Iris pigment epithelial cell (primary cell): ENCODE data around the gene MRAP2.
A peak's percentile ranks its signal among the peaks of the same experiment; 100 is the strongest.
"Not testable (repeated sequence)": the region's sequence is repeated elsewhere in the genome, so short reads cannot be mapped to it uniquely, and the experiment has no call there.

Experiments used
- DNase-seq: peaks from one replicate; pipeline ENCODE4 v3.0.0-alpha.2; 2011; ENCODE audit warnings: low read depth

Gene MRAP2

GRCh38 chr6:84074988-84075781 lies 41.6 kb downstream of the MRAP2 start:
- peak; percentile 31 for DNase-seq

GRCh38 chr6:84077645-84078044 lies 44.1 kb downstream of the MRAP2 start:
- DNase-seq: no peak

DNA sequence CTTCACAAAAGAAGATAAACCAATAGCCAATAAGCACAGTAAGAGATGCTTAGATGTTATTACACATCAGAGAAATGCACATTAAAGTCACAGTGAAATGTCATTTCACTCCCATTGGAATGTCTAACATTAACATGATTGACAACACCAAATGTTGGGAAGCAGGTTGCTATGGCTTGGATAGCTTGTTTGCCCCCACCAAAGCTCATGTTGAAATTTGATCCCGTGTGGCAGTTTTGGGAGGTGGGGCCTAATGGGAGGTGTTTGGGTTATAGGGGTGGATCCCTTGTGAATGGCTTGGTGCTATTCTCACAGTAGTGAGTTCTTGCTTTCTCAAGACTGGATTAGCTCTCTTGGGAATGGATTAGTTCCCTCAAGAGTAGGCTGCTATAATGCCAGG lies 44.8 kb downstream of the MRAP2 start:
- DNase-seq: no peak

DNA sequence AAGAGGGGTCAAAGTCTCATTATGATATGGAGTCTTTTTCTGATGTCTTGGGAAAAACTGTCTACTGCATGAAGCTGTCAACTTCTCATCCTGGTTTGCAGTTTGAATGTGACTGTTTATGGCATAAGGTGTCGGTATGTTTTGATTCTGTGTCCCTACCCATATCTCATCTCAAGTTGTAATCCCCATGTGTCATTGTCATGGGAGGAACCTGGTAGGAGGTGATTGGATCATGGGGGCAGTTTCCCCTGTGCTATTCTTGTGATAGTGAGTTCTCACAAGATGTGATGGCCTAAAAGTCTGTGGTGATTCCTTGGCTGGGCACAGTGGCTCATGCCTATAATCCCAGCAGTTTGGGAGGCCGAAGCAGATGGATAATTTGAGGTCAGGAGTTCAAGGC lies 47.6 kb downstream of the MRAP2 start:
- no peak for DNase-seq

DNA sequence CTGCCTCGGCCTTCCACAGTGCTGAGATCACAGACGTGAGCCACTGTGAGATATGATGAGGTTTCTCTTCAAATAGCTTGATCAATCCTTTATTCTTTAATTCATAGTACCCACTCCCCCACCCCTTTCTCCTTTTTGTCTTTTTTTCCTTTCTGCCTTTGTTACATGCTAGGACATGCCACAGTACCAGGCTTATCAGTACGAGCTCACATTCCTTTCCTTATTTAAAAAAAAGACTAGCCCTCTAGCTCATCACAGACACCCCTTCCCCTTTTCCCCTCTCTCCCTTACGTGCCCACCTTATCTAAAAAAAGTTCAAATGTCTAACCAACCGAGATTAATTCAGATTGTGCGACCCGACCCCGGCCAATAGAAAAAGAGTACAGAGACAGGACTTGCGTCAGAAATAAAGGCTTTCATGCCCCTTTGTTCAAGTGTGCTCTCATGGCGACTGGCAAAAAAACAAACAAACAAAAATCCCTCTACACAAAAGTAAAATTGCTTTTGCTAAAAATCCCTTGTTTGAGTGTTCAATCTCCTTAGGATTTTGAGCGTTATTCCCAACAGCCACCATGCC lies 49.2 kb downstream of the MRAP2 start:
- DNase-seq: no peak

- not testable (repeated sequence) for DNase-seq
Observed at GRCh38 chr6:84084705-84085104, 51.1 kb downstream of the MRAP2 start.

GRCh38 chr6:84086056-84086455 lies 52.5 kb downstream of the MRAP2 start:
- no peak for DNase-seq

- DNase-seq: no peak
Observed at GRCh38 chr6:84086545-84087429, 53.2 kb downstream of the MRAP2 start.

DNA sequence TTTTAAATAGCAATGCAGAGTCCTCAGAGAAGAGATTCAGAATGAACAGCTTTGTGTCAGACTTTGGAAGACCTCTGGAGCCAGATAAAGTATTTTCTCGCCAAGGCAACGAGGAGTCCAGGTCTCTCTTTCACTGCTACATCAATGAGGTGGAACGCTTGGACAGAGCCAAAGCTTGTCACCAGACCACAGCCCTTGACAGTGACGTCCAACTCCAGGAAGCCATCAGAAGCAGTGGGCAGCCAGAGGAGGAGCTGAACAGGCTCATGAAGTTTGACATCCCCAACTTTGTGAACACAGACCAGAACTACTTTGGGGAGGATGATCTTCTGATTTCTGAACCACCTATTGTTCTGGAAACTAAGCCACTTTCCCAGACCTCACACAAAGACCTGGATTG lies 55.5 kb downstream of the MRAP2 start:
- no peak for DNase-seq

DNA sequence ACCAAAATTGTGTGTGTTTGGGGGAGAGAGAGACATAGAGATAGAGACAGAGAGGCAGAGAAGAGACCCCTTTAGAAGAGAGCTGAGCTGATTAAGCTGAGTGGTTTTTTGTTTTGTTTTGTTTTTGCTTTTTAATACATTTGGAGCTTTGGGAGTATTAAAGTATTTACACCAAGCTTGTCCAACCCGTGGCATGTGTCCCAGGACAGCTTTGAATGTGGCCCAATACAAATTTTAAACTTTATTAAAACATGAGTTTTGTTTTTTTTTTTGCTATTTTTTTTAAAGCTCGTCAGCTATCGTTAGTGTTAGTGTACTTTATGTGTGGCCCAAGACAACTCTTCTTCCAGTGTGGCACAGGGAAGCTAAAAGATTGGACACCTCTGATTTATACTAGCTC lies 56.0 kb downstream of the MRAP2 start:
- DNase-seq: no peak

GRCh38 chr6:84093441-84094435 lies 60.2 kb downstream of the MRAP2 start:
- DNase-seq: peak; percentile 2

DNA sequence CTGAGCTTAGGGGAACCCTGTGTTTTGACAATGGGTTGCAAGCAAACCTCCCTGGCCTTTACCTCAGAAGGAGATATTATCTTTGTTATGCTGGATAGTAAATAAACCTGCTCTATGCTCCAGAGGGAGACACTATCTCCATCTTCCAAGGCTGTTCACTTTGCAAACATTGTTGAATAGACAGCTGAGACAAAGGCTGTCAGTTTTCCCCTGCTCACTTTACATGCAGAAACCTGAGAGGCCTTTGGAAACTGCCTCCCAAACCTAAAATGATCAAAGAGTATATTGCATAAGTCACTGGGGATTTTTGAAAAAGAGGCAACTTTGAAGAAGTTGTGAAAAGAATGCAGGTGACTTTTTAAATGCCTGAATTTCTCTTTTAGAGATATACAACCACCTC lies 61.6 kb downstream of the MRAP2 start:
- no peak for DNase-seq

DNA sequence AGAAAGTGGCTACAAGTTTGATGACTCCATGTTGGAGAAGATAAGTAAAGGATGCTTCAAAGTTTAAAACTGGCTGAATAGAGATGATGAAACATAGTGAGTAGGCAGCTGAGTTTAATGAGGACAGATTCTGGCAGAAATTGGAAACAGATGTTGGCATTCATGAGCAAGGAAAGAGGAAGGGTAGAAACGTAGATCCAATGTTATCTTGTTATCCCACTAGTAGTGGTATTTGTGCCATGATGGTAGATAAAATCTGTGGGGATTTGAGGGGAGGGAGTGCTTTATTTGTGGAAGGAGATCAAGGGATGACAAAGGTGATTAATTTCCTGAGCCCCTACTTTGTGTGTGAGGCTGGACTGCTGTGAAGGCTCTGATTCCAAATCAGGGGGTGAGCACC lies 69.5 kb downstream of the MRAP2 start:
- DNase-seq: peak; percentile 2

- peak; percentile 11 for DNase-seq
Observed at GRCh38 chr6:84105215-84105924, 71.8 kb downstream of the MRAP2 start.

- no peak for DNase-seq
Observed at GRCh38 chr6:84107495-84107894, 73.9 kb downstream of the MRAP2 start.

- not testable (repeated sequence) for DNase-seq
Observed at GRCh38 chr6:84111351-84111750, 77.8 kb downstream of the MRAP2 start.

DNA sequence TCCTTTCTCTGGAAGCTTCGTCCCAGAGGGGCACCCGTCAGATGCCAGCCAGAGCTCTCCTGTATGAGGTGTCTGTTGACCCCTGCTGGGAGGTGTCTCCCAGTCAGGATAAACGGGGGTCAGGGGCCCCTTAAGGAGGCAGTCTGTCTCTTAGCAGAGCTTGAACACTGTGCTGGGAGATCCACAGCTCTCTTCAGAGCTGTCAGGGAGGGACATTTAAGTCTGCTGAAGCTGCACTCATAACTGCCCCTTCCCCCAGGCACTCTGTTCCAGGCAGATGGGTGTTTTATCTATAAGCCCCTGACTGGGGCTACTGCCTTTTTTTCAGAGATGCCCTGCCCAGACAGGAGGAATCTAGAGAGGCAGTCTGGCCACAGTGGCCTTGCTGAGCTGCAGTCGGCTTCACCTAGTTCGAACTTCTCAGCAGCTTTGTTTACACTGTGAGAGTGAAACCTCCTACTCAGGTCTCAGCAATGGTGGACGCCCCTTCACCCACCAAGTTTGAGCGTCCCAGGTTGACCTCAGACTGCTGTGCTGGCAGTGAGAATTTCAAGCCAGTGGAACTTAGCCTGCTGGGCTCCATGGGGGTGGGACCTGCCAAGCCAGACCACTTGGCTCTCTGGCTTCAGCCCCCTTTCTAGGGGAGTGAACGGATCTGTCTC lies 81.5 kb downstream of the MRAP2 start:
- not testable (repeated sequence) for DNase-seq

GRCh38 chr6:84118191-84118590 lies 84.6 kb downstream of the MRAP2 start:
- no peak for DNase-seq

DNA sequence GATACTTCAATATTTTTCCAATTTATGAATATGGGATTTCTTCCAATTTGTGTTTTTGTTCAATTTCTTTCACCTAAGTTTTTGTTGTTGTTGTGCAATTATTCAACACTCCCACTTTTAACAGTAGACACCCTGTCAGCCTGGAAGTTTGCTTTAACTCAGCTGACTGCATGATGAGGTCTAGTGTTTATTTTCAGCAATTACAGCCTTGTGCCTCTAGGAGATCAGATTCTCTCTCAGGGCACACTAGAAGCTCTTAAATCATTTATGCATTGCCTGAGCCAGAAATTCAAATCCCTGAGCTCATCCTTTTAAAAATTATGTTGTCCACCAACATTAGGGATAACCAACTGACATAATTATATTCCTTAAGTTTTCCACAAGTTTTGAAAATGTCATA lies 85.7 kb downstream of the MRAP2 start:
- DNase-seq: peak; percentile 9

DNA sequence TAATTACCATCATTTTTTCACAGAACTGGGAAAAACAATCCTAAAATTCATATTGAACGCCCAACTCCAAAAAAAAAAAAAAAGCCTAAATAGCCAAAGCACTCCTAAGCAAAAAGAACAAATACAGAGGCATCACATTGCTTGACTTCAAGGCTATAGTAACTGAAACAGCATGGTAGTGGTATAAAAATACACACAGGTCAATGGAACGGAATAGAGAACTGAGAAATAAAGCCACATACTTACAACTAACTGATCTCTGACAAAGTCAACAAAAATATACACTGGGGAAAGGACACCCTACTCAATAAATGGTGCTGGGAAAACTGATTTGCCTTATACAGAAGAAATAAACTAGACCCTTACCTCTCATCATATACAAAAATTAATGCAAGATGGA lies 89.6 kb downstream of the MRAP2 start:
- no peak for DNase-seq
